ENCODE data around the gene PUS10. TPM values are rescaled to one million over a fixed set of nuclear protein-coding genes. Genes with fewer than 3 reads are reported as not detected.

The PUS10 gene
- total RNA-seq, 1 experiment from 2014 or later, result 5.2 TPM

GRCh38 chr2:61009355-61009754 lies 8.7 kb downstream of the PUS10 start:
- no peak overlapping the region for H3K27ac ChIP-seq (ENCODE audit: low read length)
- no peaks in the 10 kb centered on the region for H3K27me3 ChIP-seq (ENCODE audit: control insufficient read depth, insufficient read depth, low read length)
- POLR2A ChIA-PET, result no interaction called here
- no peak overlapping the region for H3K4me3 ChIP-seq (ENCODE audit: low read depth in 2 of 2, low read length in 2 of 2)
- H3K9me3 ChIP-seq (ENCODE audit: control insufficient read depth, insufficient read depth, low read depth, low read length), result no peaks in the 10 kb centered on the region
- TF ChIP-seq CTCF (IDR thresholded peaks at IDR 0.05) (no peak), POLR2AphosphoS5 (IDR thresholded peaks at IDR 0.05; ENCODE audit: low read depth, low read length) (no peak), SIN3A (IDR thresholded peaks at IDR 0.05; ENCODE audit: borderline replicate concordance, insufficient read depth, low read depth, low read length) (no peak), REST (IDR thresholded peaks at IDR 0.05; ENCODE audit: insufficient read depth in 1 of 2, low read depth in 2 of 2, low read length in 1 of 2) (no peak), TCF7L2 (IDR thresholded peaks at IDR 0.05; ENCODE audit: low read depth, low read length) (no peak)
- intact Hi-C loops (cut with micrococcal nuclease; ENCODE audit: unreplicated experiment) (no loop called here), in situ Hi-C loops (cut with HindIII; ENCODE audit: low pct_unique_long_range_greater_than_20kb, low sequenced_read_pairs) (no loop called here)
- no TSS peak for BruUV-seq (replicated peaks)
- DNase-seq (ENCODE audit: low read depth, low spot score) (no peak), ATAC-seq (no peak)
- H3K4me1 ChIP-seq (ENCODE audit: control insufficient read depth, insufficient read depth, low read length), result no peaks in the 10 kb centered on the region
- peaks cover 2% of the 10 kb centered on the region; the same call in 1 of the 2 replicates for H3K36me3 ChIP-seq (ENCODE audit: control insufficient read depth, insufficient read depth, low read length)
- CTCF ChIA-PET, result no interaction called here

GRCh38 chr2:61006486-61007105 lies 11.5 kb downstream of the PUS10 start:
- intact Hi-C loops (cut with micrococcal nuclease; ENCODE audit: unreplicated experiment) (no loop called here), in situ Hi-C loops (cut with HindIII; ENCODE audit: low pct_unique_long_range_greater_than_20kb, low sequenced_read_pairs) (no loop called here)
- CTCF ChIA-PET, result interaction anchor here (0.7 kb wide), 1 partner anchor 301 kb away, joined by 6 read pairs; no protein-coding TSS in a partner anchor

More at GRCh38 chr2:61006486-61007105, 11.5 kb downstream of the PUS10 start:
- Histone ChIP-seq H3K36me3 (ENCODE audit: control insufficient read depth, insufficient read depth, low read length) (peaks cover 2% of the 10 kb centered on the region; the same call in 1 of the 2 replicates), H3K4me1 (ENCODE audit: control insufficient read depth, insufficient read depth, low read length) (no peaks in the 10 kb centered on the region), H3K9me3 (ENCODE audit: control insufficient read depth, insufficient read depth, low read depth, low read length) (no peaks in the 10 kb centered on the region), H3K4me3 (ENCODE audit: low read depth in 2 of 2, low read length in 2 of 2) (no peak overlapping the region), H3K27me3 (ENCODE audit: control insufficient read depth, insufficient read depth, low read length) (no peaks in the 10 kb centered on the region), H3K27ac (ENCODE audit: low read length) (no peak overlapping the region)
- DNase-seq (ENCODE audit: low read depth, low spot score) (no peak), ATAC-seq (no peak)
- BruUV-seq (replicated peaks), result no TSS peak
- POLR2A ChIA-PET, result interaction anchor here (0.7 kb wide), 1 partner anchor 176 kb away, joined by 4 read pairs; no protein-coding TSS in a partner anchor
- TF ChIP-seq REST (IDR thresholded peaks at IDR 0.05; ENCODE audit: insufficient read depth in 1 of 2, low read depth in 2 of 2, low read length in 1 of 2) (no peak), SIN3A (IDR thresholded peaks at IDR 0.05; ENCODE audit: borderline replicate concordance, insufficient read depth, low read depth, low read length) (no peak), POLR2AphosphoS5 (IDR thresholded peaks at IDR 0.05; ENCODE audit: low read depth, low read length) (no peak), CTCF (IDR thresholded peaks at IDR 0.05) (no peak), TCF7L2 (IDR thresholded peaks at IDR 0.05; ENCODE audit: low read depth, low read length) (no peak)
